Muscle of leg (tissue), 11 donors: ENCODE data around the gene RBP2. TPM values are rescaled to one million over a fixed set of nuclear protein-coding genes. Genes with fewer than 3 reads are reported as not detected.

Experiments used
- DNase-seq: peaks from one replicate; pipeline ENCODE4 v3.0.0; 2013
- H3K27ac ChIP-seq: one replicate; pipeline ENCODE4 v1.5.1; 2013; ENCODE audit warnings: mild to moderate bottlenecking, low read length, control low read depth
- H3K27me3 ChIP-seq: one replicate; pipeline ENCODE4 v1.6.1; 2013; ENCODE audit warnings: low read length; ENCODE audit not compliant: control insufficient read depth, insufficient read depth
- H3K36me3 ChIP-seq: one replicate; pipeline ENCODE4 v1.6.1; 2013; ENCODE audit warnings: low read length; ENCODE audit not compliant: control insufficient read depth, insufficient read depth
- H3K4me1 ChIP-seq: one replicate; pipeline ENCODE4 v1.6.1; 2013; ENCODE audit warnings: low read length; ENCODE audit not compliant: control insufficient read depth, insufficient read depth
- H3K4me3 ChIP-seq: one replicate; pipeline ENCODE4 v1.5.1; 2013; ENCODE audit warnings: low read length, control low read depth
- H3K9me3 ChIP-seq: replicated peaks from 2 replicates; pipeline ENCODE4 v1.6.1; 2013; ENCODE audit warnings: low read depth, low read length; ENCODE audit not compliant: control insufficient read depth
- WGBS: methylation state at CpG from one replicate; pipeline ENCODE4 v1.1.5; 2013; ENCODE audit warnings: missing lambda C conversion rate; ENCODE audit not compliant: insufficient coverage; 5-methylcytosine and 5-hydroxymethylcytosine counted together
- polyA plus RNA-seq, 8 donors: library from polyadenylated mRNA; unstranded; fragments of 120-200 nt; gene quantifications; one replicate each; pipeline versions ENCODE4 v1.2.1 to v1.2.3, GENCODE V29; 2013; ENCODE audit warnings: inconsistent platforms in 1 of 8, low replicate concordance in 1 of 8; ENCODE audit not compliant: insufficient read length in 8 of 8, insufficient read depth in 1 of 8
- total RNA-seq: library from RNA; stranded (reverse); fragments of 120-200 nt; gene quantifications from one replicate; pipeline ENCODE4 v1.2.4, GENCODE V29; 2013

RBP2 gene
- total and polyA plus RNA-seq, 9 donors = 0.41 to 81.1 (median 1.4) TPM; not detected in 4

DNA sequence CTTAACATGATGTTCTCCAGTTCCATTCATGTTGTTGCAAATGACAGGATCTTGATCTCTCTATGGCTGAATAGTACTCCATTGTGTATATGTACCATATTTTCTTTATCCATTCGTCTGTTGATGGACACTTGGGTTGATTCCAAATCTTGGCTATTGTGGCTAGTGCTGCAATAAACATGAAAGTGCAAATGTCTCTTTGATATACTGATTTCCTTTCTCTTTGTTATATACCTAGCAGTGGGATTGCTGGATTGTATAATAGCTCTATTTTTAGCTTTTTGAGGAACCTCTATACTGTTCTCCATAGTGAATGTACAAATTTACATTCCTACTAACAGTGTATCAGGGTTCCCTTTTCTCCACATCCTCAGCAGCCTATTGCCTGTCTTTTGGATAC is 5.9 kb upstream of the RBP2 start:
- no peaks in the 10 kb centered on the region for H3K4me1 ChIP-seq
- no peak overlapping the region for H3K4me3 ChIP-seq
- no peaks in the 10 kb centered on the region for H3K36me3 ChIP-seq
- WGBS = no CpG with 5 or more reads among the region's 1 CpG
- no peaks in the 10 kb centered on the region for H3K9me3 ChIP-seq
- no peak overlapping the region for H3K27ac ChIP-seq
- H3K27me3 ChIP-seq = no peaks in the 10 kb centered on the region
- no peak for DNase-seq

DNA sequence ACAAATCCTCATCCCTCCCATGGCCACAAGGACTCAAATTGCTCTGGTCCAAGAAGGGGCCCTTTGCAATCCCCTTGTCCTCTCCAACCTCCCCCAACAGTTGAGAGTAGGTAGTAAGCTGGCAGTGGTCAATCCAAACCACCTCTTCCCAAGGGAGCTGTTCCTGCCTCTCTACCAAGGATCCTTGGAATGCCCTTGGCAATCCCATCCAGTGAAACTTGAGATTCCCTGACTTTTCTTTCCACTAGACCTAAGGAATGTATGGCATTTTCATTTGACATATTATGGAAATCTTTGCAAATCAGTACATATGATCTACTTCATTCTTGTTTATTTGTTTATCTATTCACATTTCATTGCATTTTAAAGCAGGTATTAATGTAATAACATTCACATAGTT is 4.8 kb upstream of the RBP2 start:
- Histone ChIP-seq H3K27me3 (no peaks in the 10 kb centered on the region), H3K9me3 (no peaks in the 10 kb centered on the region), H3K27ac (no peak overlapping the region), H3K36me3 (no peaks in the 10 kb centered on the region), H3K4me1 (no peaks in the 10 kb centered on the region), H3K4me3 (no peak overlapping the region)
- no peak for DNase-seq

DNA sequence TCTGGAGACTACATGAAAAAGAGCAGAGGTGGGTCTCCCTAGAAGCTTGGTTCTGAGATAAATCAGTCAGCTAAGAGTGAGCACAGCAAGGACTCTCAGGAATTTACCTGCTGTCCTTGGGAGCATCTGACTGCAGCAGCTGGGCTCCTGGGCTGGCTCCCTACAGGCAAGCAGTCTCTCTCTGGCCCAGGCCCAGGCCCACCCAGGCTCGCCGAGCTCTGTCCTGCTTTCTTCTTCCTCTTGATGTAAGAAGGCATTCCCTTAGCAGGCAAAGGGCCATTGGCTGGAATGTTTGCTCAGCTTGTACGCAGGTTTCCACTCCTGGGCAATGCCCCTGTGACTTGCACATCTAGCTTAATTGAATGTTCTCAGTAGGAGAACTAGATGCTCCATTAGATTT is 4.3 kb upstream of the RBP2 start:
- Histone ChIP-seq H3K9me3 (no peaks in the 10 kb centered on the region), H3K36me3 (no peaks in the 10 kb centered on the region), H3K4me1 (no peaks in the 10 kb centered on the region), H3K4me3 (no peak overlapping the region), H3K27ac (no peak overlapping the region), H3K27me3 (no peaks in the 10 kb centered on the region)
- 75% methylated on average over 2 of the region's 3 CpGs for WGBS
- no peak for DNase-seq

DNA sequence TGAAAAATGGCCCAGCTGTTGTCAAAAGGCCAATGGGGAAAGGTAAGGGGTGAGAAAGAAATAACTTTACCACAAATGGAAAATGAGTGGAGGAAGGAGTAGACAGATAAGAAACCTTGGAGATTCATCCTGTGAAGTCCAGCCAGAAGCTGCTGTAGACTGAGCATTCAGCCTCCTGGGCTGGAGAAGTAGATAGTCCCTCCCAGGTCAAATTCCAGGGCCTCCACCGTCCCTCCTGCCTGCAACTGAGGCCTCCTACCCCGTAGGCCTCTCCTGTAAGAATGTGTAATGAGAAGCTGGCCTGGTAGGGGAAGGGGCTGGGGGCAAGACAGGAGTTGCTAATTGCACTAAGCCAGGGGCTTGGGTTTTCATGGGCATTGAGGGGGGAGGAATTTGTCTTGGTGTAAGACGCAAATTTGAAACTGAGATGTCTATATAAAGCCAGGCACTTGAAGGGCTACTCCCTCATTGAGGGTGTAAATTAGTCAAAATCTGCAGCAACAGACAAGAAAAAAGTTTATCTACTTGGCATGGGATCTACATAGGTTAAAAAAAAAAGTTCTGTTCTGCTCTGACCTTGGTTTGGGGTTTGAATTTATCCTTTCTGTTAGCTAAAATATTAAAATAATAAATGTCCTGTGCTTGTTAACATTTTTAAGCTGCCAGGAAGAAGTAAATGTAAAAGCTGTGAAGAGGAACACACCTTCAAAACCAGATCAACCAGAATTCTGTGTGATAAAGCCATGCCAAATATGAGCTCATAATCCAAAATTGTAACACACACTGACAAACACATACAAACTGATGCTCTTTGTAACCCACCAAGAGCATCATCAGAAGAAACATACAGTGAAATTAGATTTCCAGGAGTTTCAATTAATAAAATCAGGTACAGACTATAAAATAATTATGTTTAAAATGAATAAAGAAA is 1.7 kb upstream of the RBP2 start:
- H3K4me1 ChIP-seq = no peaks in the 10 kb centered on the region
- H3K36me3 ChIP-seq = no peaks in the 10 kb centered on the region
- no peaks in the 10 kb centered on the region for H3K27me3 ChIP-seq
- WGBS = 62% methylated on average over 2 of the region's 3 CpGs
- no peaks in the 10 kb centered on the region for H3K9me3 ChIP-seq
- DNase-seq = no peak
- H3K4me3 ChIP-seq = no peak overlapping the region
- H3K27ac ChIP-seq = no peak overlapping the region

DNA sequence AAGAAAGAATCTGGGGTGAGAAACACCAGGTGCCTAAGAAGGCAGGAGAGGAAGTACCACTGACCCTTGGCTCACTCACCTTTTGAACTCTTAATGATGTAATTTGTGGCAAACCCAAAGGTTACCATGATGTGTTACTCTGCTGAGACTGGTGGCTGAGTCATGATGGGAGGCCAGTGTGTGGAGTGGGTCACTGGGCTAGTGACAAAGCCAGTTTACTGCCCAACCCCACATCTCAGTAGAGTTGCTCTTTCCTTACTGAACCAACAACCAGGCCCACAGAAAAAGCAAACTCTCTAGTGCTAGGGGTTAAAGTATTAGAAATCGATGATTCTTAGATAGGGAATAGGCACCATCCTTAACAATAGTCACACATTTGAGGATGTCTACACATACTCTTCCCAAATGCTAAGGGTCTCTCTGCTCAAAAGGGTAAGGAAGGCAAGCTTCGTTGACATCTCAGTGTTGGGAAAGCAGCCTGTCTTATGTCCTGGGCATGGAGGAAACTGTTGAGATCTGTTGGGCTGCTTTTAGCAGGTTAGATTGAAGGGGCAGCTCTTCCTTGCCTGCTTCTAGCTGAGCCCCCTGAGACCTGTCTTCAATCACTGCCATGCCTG is 3.1 kb downstream of the RBP2 start:
- DNase-seq = no peak
- Histone ChIP-seq H3K27me3 (no peaks in the 10 kb centered on the region), H3K36me3 (no peaks in the 10 kb centered on the region), H3K4me3 (no peak overlapping the region), H3K4me1 (peaks cover 4% of the 10 kb centered on the region), H3K27ac (no peak overlapping the region), H3K9me3 (no peaks in the 10 kb centered on the region)
- no CpG with 5 or more reads among the region's 2 CpGs for WGBS

DNA sequence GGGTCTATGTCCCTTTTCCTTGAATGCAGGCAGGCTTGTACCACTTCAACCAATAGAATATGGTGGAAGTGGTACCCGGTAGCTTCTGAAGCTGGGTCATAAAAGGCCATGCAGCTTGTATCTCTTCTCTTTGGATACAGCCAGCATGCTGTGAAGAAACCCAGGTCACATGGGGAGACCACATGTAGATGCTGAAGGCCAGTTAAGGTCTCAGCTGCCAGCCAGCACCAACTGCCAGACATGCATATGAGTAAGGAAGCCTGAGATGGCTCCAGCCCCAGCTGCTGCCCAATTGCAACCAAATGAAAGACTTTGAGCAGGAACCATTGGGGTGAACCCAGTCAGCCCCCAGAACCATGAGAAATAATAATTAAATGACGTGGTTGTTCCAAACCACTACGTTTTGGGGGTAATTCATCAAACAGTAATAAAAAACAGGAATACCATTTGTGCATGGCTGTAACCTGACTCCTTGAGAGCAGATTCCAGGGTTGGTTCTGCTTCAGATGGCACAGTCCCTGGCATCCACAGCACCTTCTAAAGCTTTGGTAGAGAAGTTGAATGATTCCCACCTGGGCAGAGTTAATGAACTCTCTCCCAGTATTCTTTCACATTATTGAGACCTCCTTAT is 3.8 kb downstream of the RBP2 start:
- Histone ChIP-seq H3K9me3 (no peaks in the 10 kb centered on the region), H3K4me3 (no peak overlapping the region), H3K27ac (no peak overlapping the region), H3K4me1 (peaks cover 4% of the 10 kb centered on the region), H3K36me3 (no peaks in the 10 kb centered on the region), H3K27me3 (no peaks in the 10 kb centered on the region)
- 75% methylated on average over 1 of the region's 3 CpGs for WGBS
- peak; percentile 59 for DNase-seq

- DNase-seq = no peak
- Histone ChIP-seq H3K27ac (no peak overlapping the region), H3K4me3 (no peak overlapping the region), H3K36me3 (no peaks in the 10 kb centered on the region), H3K27me3 (no peaks in the 10 kb centered on the region), H3K9me3 (no peaks in the 10 kb centered on the region), H3K4me1 (peaks cover 4% of the 10 kb centered on the region)
- WGBS = 82% methylated on average over 2 of the region's 2 CpGs
Observed at GRCh38 chr3:139470199-139470598, 6.1 kb downstream of the RBP2 start.

DNA sequence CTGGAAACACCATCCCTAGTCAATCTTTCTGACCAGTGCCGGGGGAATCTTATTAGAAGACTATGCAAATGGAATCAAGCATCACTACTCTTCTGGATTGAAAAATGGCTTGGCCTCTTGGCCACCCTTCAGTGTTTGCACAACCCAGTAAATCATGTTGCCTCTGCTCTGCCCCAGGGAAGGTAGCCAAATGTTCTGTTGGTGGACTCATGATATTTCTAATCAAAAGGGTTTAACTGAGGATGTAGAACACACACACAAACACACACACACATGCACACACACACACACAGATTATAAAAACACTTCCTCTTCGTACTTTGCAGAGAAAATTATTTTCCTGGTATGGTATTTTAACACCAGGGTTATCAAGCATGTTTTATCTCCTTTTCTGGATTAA is 7.9 kb downstream of the RBP2 start:
- no peaks in the 10 kb centered on the region for H3K27me3 ChIP-seq
- no peaks in the 10 kb centered on the region for H3K36me3 ChIP-seq
- no peaks in the 10 kb centered on the region for H3K9me3 ChIP-seq
- WGBS = no CpG with 5 or more reads among the region's 2 CpGs
- no peak overlapping the region for H3K27ac ChIP-seq
- no peak overlapping the region for H3K4me3 ChIP-seq
- peaks cover 4% of the 10 kb centered on the region for H3K4me1 ChIP-seq
- DNase-seq = no peak

DNA sequence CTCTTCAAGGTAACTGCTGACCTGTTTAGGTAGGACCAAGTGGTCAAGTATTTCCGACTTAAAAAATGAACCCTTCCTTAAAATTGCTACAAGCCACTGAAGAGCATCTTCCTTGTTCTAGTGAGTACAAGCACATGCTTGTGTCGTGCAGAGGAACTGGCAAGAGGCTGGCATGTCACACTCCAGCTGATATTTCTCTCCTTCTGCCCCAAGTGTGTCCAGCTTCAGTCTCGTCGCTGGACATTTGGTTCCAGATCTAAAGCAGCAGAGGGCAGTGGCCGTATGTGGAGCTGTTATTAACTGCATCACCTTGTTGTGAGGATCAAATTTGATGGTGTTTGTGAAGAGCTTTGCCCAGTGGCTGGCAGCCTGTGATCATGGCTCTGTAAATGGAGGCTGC is 10.0 kb downstream of the RBP2 start:
- Histone ChIP-seq H3K27me3 (no peaks in the 10 kb centered on the region), H3K4me3 (no peak overlapping the region), H3K27ac (no peak overlapping the region), H3K4me1 (no peaks in the 10 kb centered on the region), H3K9me3 (no peaks in the 10 kb centered on the region), H3K36me3 (no peaks in the 10 kb centered on the region)
- DNase-seq = no peak
- WGBS = 82% methylated on average over 1 of the region's 5 CpGs

GRCh38 chr3:139465636-139466035 is 10.7 kb downstream of the RBP2 start:
- Histone ChIP-seq H3K27me3 (no peaks in the 10 kb centered on the region), H3K4me1 (peaks cover 2% of the 10 kb centered on the region), H3K36me3 (no peaks in the 10 kb centered on the region), H3K4me3 (no peak overlapping the region), H3K27ac (no peak overlapping the region), H3K9me3 (no peaks in the 10 kb centered on the region)
- DNase-seq = no peak
- WGBS = no CpG with 5 or more reads among the region's 7 CpGs
